Measurements from ENCODE around the gene ZNF729.

GRCh38 chr19:22256856-22257255 is 29.4 kb upstream of the ZNF729 start:
- TF ChIP-seq CTCF (IDR thresholded peaks at IDR 0.05) (no peak), POLR2A (IDR thresholded peaks at IDR 0.05) (no peak)

Measured in esophagus squamous epithelium (tissue), 4 donors.